GM18861 (cell line): ENCODE data around the gene RPL27.
"Not testable (repeated sequence)": the region's sequence is repeated elsewhere in the genome, so short reads cannot be mapped to it uniquely, and the experiment has no call there.

Source experiments
- ATAC-seq: cut with Tn5 transposase; IDR thresholded peaks from one replicate; pipeline ENCODE4 v1.9.1; 2021; ENCODE audit not compliant: unreplicated experiment

The RPL27 gene

DNA sequence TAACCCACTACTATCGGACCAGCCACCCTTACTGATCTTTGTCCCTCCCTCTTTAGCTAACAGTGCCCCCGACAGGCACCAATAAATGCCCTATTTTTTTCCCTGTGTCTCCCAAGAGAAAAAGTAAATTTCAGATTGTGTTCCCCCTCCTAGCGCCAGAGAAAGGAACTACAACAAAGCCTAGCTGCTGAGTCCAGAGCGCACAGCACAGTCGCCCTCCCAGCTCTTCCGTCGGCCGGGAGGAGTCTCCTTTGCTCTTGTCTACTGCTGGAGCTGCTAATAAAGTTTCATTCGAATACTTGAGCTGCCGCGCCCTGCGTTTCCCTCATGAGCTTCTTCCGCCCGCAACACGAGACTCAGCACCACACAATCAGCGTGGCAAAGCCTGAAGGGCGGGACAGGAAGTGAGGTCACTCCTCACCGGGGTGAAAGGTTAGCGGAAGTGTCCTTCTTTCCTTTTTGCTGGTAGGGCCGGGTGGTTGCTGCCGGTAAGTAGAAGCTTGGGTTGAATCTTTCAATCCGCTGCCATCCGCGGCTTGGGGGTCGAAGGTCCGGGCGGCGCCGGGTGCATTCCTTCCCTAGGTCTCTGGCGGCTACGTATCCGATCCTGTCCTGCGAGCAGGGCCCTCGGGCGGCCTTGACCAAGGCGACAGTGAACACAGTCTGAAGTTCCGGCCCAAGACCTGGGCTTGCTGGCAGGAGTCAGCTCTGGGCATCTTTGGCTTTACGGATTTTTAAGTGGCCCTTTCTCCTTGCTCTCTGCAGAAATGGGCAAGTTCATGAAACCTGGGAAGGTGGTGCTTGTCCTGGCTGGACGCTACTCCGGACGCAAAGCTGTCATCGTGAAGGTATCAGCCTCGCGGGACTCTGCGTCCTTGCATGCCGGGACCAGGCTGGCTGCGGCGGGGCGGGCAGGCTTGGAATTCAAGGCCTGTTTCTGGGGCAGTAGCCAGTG lies at the start of gene RPL27:
Gene RPL27 (plus strand): TSS at position 436 of the 955 bp plus-strand sequence. CDS start 332 bp downstream, at position 768.
- peak; percentile 86 for ATAC-seq

- ATAC-seq: no peak
These were observed 48.0 kb upstream of the RPL27 start for GRCh38 chr17:42950044-42950783.

GRCh38 chr17:42953669-42954068 lies 44.5 kb upstream of the RPL27 start:
- ATAC-seq: no peak

DNA sequence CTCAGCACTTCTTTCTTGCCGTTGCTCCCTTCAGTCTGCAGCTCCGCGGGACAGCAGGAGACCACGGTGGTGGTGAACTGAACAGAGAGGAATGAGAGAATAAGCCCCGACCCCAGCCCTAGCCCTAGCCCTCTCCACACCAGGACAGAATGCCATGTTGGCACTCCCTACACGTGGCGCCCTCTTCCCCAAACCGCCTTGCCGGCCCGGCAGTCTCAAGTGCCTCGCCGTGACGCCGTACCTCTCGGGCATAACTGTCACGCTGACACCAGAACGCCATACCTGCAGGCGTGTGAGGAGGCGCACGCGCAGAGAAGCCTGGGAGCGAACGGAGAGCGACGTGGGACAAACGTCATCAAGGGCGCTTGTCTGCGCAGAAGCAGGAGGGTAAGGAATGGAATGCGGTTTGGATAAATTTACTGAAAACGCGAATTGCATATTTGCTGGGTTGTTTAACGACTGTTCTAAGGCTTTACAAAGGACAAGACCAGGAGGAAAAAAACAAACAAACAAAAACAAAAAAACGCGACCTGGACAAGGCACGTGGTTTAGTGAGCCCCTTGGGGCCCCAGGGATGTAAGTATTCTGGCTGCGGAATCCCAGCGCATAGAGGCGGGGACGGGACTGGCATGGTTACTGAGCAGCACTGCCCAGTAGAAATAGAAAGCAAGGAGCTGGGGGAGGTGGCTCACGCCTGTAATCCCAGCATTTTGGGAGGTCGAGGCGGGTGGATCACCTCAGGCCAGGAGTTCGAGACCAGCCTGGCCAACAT lies 33.9 kb upstream of the RPL27 start, which contains the start of gene AARSD1:
Gene AARSD1 (minus strand): TSS at position 294 of the 772 bp plus-strand sequence. CDS start 14 bp downstream, at position 280.
- ATAC-seq: peak; percentile 77

DNA sequence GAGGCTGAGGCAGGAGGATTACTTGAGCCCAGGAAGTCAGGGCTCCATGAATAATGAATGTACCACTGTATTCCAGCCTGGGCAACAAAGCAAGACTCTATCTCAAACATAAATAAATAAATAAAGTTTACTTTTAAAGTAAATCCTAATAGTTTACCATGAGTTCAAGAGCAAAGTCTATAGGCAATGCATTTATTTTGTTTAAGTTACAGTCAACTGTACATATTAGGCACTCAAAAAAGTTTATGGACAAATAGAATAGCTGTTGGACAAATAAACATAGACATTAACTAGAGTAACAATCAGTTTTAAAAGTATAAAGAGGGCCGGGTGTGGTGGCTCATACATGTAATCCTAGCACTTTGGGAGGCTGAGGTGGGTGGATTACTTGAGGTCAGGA lies 30.3 kb upstream of the RPL27 start:
- ATAC-seq: no peak

DNA sequence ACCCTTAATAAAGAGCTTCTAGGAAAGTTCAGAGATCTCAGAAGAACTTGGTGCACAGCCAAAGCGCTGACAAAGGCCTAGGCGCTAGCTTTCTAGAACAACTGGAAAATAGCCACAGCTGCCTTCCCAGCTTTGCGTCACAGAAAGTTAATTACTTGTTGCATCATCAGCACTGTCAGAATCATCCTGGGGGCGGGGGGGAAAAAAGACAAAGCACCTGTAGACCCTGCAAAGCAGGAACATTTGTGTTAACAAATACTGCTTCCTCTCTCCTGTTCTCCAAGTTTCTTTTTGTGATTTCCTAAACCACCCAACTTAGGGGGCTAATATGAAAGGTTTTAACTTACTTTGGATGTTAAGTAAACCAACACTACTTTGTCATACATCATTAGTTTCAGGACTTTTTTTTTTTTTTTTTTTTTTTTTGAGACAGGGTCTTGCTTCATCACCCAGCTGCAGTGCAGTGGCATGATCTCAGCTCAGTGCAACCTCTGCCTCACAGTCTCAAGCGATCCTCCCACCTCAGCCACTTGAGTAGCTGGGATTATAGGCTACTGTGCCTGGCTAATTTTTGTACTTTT lies 29.1 kb upstream of the RPL27 start:
- no peak for ATAC-seq

DNA sequence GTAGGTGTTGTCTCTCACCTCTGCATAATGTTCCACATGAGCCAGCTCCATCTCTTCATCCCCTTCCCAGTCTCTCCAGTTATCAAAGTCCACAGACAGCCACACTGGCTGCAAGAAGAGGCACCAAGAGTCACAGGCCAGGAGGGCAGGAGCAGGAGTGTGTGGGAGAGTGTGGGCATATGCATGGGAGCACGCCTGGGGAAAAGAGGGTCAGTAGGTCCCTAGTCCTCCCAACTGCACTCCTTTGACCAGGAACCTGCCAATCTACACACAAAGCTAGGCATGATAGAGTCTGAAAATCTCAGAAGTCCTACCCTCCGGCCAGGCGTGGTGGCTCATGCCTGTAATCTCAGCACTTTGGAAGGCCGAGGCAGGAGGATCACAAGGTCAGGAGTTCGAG lies 26.6 kb upstream of the RPL27 start:
- no peak for ATAC-seq

DNA sequence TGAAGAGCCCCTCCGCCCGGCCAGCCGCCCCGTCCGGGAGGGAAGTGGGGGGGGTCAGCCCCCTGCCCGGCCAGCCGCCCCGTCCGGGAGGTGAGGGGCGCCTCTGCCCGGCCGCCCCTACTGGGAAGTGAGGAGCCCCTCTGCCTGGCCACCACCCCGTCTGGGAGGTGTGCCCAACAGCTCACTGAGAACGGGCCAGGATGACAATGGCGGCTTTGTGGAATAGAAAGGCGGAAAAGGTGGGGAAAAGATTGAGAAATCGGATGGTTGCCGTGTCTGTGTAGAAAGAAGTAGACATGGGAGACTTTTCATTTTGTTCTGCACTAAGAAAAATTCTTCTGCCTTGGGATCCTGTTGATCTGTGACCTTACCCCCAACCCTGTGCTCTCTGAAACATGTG lies 24.9 kb upstream of the RPL27 start:
- ATAC-seq: not testable (repeated sequence)

DNA sequence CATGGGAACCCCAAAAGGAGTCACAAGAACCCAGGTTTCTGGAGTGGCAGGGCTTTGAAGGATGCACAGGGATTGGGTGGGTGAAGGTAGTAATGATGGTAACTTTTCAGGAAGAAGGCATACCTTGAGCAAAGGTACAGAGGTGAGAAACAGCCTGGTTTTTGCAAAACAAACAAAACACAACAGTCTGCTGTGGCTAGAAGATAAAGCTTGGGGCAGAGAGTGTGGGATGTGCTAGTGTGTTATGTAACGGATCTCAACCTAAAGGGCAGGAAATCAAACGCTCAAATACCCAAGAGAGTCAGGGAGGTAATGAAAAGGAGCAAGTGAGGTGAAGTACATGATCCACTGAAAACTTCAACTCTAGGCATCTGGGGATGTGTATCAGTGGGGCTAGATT lies 23.0 kb upstream of the RPL27 start:
- ATAC-seq: no peak

DNA sequence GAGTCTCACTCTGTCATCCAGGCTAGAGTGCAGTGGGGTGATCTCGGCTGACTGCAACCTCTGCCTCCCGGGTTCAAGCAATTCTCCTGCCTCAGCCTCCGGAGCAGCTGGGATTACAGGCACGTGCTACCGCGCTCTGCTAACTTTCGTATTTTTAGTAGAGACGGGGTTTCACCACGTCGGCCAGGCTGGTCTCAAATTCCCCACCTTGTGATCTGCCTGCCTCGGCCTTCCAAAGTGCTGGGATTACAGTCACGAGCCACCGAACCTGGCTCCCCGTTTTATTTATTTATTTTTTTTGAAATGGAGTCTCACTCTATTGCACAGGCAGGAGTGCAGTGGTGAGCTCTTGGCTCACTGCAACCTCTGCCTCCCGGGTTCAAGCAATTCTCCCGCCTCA lies 22.5 kb upstream of the RPL27 start:
- ATAC-seq: not testable (repeated sequence)

DNA sequence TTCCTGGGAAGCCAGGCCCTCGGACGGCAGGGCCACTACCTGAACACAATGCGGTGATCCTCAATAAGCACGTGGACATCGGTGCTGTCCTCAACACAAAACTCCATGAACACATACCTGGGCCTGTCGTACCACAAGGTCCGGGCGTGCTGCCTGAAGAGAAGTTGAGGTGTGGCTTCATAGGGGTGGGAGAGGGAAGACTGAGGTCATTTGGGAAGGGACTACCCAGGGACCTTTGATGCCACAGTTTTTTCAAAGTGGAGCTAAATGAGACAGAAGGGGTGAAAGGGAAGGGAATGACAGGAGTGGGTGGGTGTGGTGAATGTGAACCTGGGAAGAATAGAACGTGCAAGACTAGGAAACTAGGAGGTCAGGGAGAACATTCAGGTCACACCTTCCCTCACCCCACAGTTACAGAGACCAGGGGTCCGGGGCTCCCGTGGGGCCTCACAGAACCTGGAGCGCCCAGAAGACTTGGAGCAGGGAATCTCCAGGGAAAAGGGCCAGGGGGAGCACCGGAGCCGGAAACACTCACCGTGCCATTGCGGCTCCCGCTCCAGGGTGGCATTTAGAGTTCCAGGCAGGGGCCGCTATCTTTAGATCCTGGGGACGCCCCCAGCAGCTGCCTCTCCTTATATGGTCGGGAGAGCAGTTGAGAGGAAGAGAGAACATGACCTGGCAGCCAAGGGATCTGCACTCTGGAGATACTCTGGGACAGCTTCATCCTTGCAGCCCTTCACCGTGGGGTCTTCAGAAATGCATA lies 18.5 kb upstream of the RPL27 start, which contains the start of gene PTGES3L:
Gene PTGES3L (minus strand): TSS at position 570 of the 763 bp plus-strand sequence. CDS start 27 bp downstream, at position 543.
- ATAC-seq: no peak

DNA sequence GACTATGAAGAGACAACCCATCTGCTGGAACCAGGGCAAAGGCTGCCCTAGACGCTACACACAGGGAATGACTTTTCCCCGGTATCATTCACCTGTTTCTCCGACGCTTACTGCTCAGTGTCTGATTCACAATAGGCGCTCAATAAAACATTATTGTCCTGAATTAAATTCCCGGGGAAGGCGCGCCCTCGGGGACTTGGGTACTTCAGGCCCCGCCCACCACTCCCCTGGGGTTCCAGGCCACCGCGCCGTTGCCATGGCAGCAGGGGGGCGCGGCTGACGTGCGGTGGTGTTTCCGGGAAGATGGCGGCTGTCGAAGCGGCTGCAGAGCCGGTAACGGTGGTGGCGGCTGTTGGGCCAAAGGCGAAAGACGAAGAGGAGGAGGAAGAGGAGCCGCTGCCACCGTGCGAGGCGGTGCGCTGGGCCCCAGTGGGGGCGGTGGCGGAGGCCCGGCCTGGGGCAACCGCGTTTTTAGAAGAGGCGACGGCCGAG lies 17.9 kb upstream of the RPL27 start, which contains the start of gene RUNDC1:
Gene RUNDC1 (plus strand): TSS at position 292 of the 492 bp plus-strand sequence. CDS start 12 bp downstream, at position 304.
- ATAC-seq: peak; percentile 43

DNA sequence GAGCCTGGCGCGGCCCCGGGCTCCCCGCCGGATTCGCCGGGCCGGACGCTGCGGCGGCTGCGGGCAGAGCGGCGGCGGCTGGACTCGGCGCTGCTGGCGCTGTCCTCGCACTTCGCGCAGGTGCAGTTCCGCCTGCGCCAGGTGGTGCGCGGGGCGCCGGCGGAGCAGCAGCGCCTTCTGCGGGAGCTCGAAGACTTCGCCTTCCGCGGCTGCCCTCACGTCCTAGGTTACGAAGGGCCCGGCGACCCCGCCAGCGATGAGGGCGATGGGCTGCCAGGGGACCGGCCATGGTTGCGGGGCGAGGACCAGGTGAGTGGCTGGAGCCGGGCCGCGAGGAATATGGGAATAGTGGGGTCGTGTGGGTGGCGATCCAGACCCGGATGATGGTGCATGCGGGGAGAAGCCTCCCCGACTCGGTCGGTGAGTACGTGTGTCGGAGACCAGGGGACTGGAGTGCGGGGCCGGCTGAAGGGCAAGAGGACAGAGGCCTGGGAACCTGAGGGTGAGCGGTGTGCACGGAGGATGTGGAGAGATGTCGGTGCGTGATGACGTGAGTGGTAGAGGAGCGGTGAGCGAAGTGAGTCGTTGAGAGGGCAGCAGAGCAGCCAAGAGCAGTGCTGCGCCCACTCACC lies 17.3 kb upstream of the RPL27 start:
- ATAC-seq: peak; percentile 34

DNA sequence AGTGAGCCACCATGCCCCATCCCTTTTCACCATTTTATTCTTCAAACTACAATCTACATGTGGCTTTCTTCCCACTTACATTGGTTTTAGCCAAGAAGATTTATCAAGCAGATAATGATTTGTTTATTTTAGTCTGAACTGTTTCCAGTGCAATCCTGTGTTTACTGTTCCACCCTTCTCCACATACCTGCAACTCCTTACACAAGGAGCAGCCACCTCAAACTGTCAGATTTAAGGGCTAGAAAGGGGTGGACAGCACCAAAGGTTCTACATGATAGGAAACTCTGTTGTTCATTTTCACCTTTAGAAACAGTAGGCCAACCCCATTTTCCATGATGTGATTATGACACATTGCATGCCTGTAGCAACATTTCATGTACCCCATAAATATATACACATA lies 16.0 kb upstream of the RPL27 start:
- ATAC-seq: no peak

- ATAC-seq: no peak
These were observed 13.0 kb upstream of the RPL27 start for GRCh38 chr17:42985225-42985624.

DNA sequence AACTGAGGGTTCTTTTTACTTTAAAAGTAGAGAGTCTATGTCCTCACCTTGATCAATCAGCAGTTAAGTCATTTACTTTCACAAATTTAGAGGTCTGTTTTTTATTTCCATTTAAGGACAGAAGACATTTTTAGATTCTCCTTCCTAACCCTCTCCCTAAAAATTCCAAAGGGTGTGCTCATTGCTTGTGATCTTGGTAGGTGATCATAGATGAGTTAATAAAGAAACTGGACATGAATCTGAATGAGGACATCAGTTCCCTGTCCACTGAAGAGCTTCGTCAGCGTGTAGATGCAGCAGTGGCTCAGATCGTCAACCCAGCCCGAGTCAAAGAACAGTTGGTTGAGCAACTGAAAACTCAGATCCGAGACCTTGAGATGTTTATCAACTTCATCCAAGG lies 9.1 kb upstream of the RPL27 start:
- ATAC-seq: no peak

DNA sequence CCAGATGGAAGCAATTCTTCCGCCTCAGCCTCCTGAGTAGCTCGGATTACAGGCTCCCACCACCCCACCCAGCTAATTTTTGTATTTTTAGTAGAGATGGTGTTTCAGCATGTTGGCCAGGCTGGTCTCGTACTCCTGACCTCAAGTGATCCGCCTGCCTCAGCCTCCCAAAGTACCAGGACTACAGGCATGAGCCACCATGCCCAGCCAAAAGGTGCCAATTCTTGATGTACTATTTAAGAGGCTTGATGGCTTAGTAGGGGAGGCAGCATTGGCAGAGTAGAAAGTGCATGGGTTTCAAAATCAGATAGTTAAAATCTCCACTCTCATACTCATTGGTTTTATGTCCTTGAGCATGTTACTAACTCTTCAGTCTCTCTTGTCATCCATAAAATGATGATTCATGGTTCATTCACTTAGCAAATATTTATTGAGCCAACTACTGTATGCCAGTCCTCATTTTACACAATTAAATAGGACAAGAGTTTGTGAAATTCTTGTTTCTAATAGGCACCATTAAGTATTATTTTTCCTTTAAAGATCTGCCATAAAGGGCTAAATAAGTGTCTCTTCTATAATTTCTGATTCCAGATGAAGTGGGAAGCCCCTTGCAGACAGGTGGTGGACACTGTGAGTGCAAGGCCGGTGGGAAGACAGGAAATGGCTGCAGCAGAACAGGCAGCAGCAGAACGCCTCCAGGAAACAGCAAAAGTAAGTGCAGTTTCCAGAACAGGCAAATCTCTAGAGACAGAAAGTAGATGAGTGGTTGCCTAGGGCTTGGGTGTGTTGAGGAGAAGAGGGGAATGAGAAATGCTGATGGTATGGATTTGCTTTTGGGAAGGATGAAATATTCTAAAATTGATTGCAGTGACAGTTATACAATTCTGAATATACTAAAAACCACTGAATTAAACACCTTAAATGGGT lies 8.2 kb upstream of the RPL27 start:
- ATAC-seq: no peak

DNA sequence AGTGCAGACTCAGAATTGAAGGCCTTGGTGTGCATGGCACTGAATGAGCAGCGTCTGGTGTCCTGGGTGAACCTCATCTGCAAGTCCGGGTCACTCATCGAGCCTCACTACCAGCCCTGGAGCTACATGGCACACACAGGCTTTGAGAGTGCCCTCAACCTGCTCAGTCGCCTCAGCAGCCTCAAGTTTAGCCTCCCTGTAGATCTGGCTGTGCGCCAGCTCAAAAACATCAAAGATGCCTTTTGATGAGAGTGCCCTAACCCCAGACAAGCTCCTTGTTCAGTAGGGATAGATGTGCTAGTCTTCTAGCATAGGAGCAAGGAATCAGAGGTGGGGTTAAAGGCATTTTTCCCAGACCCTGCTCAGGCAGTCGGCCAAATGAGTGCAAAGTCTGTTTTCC lies 6.7 kb upstream of the RPL27 start:
- ATAC-seq: no peak
